HepG2 (cell line): Measurements from ENCODE around the gene FAM124B. TPM values are rescaled to one million over a fixed set of nuclear protein-coding genes. Genes with fewer than 3 reads are reported as not detected.
A peak's percentile ranks its signal among the peaks of the same experiment; 100 is the strongest.

Source experiments
- ATAC-seq: fragments of 200-7000 bp; cut with Tn5 transposase; 3 replicates; pipeline ENCODE4 v1.9.1; 2020; ENCODE audit warnings: mild to moderate bottlenecking, moderate library complexity
- BruUV-seq: library from RNA; stranded (reverse); fragments of 400-500 nt; replicated peaks from 2 replicates; lab custom pipeline; 2021; lab: Mats Ljungman, UMichigan
- CTCF ChIA-PET: fragments of 300-600 bp; formaldehyde crosslinking; extraction: SDS; loops from one replicate; lab custom pipeline; 2021; ENCODE audit warnings: low total read pairs, inconsistent platforms, low intra/inter-chr PET ratio; lab: Yijun Ruan, JAX
- POLR2A ChIA-PET: fragments of 350-600 bp; sonication (Branson Sonifier 250); formaldehyde crosslinking; loops from one replicate; lab custom pipeline; 2020; ENCODE audit warnings: antibody characterized with exemption, inconsistent platforms; lab: Yijun Ruan, JAX
- DNase-seq: peaks from one replicate; pipeline ENCODE4 v3.0.0-alpha.2; 2015; ENCODE audit warnings: low spot score
- FAIRE-seq: peaks from 3 replicates; lab custom pipeline; 2011; peaks lifted over from hg19 to GRCh38; lab: Jason Lieb, UNC
- H2AFZ ChIP-seq: one replicate; pipeline ENCODE4 v1.6.1; 2011; ENCODE audit warnings: low read length, inconsistent platforms
- H3K27ac ChIP-seq: fragments of 300-600 bp; 3 replicates; pipeline ENCODE4 v1.8.0; 2011; ENCODE audit warnings: mixed run types, mild to moderate bottlenecking, mixed read lengths, low read length, inconsistent platforms; ENCODE audit not compliant: insufficient read depth; ENCODE audit errors: extremely low read length
- H3K27me3 ChIP-seq, 2 experiments: fragments of 200-600 bp in 1 of 2; 2 replicates in 1 of 2; 3 replicates in 1 of 2; pipeline versions ENCODE4 v1.6.0 to v1.8.0; 2011; ENCODE audit warnings: low read length in 2 of 2, mild to moderate bottlenecking in 2 of 2, moderate library complexity in 2 of 2, inconsistent platforms in 1 of 2; ENCODE audit not compliant: insufficient read depth in 2 of 2, control insufficient read depth in 1 of 2
- H3K36me3 ChIP-seq, 2 experiments: fragments of 200-600 bp in 1 of 2; replicated peaks in 1 of 2; 2 replicates in 1 of 2; 3 replicates in 1 of 2; pipeline versions ENCODE4 v1.5.1 to v1.8.0; 2011; ENCODE audit warnings: low read length in 2 of 2, inconsistent platforms in 1 of 2; ENCODE audit not compliant: insufficient read depth in 2 of 2, control insufficient read depth in 1 of 2
- H3K4me1 ChIP-seq: 2 replicates; pipeline ENCODE4 v1.5.1; 2012; ENCODE audit warnings: low read length, inconsistent platforms; ENCODE audit not compliant: insufficient read depth
- H3K4me2 ChIP-seq: 2 replicates; pipeline ENCODE4 v1.6.0; 2011; ENCODE audit warnings: low read depth, low read length, inconsistent platforms
- H3K4me3 ChIP-seq, 3 experiments: fragments of 200-600 bp in 1 of 3; sonication (generic), shearing (Covaris generic) in 1 of 3; replicated peaks in 1 of 3; 2 replicates each; pipeline ENCODE4 v1.5.1; 2011 to 2016; ENCODE audit warnings: low read length in 3 of 3, inconsistent platforms in 2 of 3, low read depth in 2 of 3, mild to moderate bottlenecking in 2 of 3, control low read depth in 1 of 3, mixed read lengths in 1 of 3; ENCODE audit not compliant: insufficient read depth in 1 of 3
- H3K79me2 ChIP-seq: one replicate; pipeline ENCODE4 v1.6.1; 2011; ENCODE audit warnings: low read length, inconsistent platforms; ENCODE audit not compliant: insufficient read depth
- H3K9ac ChIP-seq: 2 replicates; pipeline ENCODE4 v1.6.0; 2011; ENCODE audit warnings: mild to moderate bottlenecking, low read depth, low read length, inconsistent platforms; ENCODE audit not compliant: insufficient read depth
- H3K9me3 ChIP-seq: 2 replicates; pipeline ENCODE4 v1.5.1; 2012; ENCODE audit warnings: mild to moderate bottlenecking, low read length
- H4K20me1 ChIP-seq: 2 replicates; pipeline ENCODE4 v1.6.0; 2011; ENCODE audit warnings: inconsistent platforms, mild to moderate bottlenecking, low read length, moderate library complexity; ENCODE audit not compliant: insufficient read depth
- MEIS1 ChIP-seq: sonication (generic); formaldehyde crosslinking; IDR thresholded peaks from 2 replicates; pipeline ENCODE4 v1.9.0; 2021; ENCODE audit warnings: mild to moderate bottlenecking, missing genetic modification reagents, moderate library complexity, borderline replicate concordance
- ZC3H4 ChIP-seq: sonication (generic); formaldehyde crosslinking; IDR thresholded peaks from 2 replicates; pipeline ENCODE4 v1.4.0; 2020; ENCODE audit warnings: missing genetic modification reagents, borderline replicate concordance
- ZNF629 ChIP-seq: sonication (generic); formaldehyde crosslinking; conservative IDR thresholded peaks from 2 replicates; pipeline ENCODE4 v1.5.0; 2020; ENCODE audit warnings: missing genetic modification reagents
- WGBS: methylation state at CpG from one replicate; pipeline ENCODE4 v1.1.6; 2017; ENCODE audit warnings: low lambda C conversion rate; 5-methylcytosine and 5-hydroxymethylcytosine counted together
- in situ Hi-C: cut with HindIII; loops from 2 replicates; pipeline ENCODE4 v1.10.0; 2017; ENCODE audit warnings: low pct_unique_long_range_greater_than_20kb; ENCODE audit not compliant: extremely low pct_ligation_motif_present
- intact Hi-C: fragments of 100-400 bp; cut with micrococcal nuclease; formaldehyde crosslinking; loops from one replicate; pipeline ENCODE4 v1.10.0; 2022; ENCODE audit not compliant: unreplicated experiment
- polyA plus RNA-seq, 8 experiments: library from polyadenylated mRNA; depleted of rRNA in 3 of 8; stranded (reverse) in 7 of 8; unstranded in 1 of 8; fragments of >200 nt; fragmentation: Illumina TruSeq in 4 of 8; extraction: Trizol in 4 of 8; gene quantifications; 2 replicates each; pipeline versions ENCODE4 v1.2.1 to v1.2.3, GENCODE V29; 2011 to 2016; ENCODE audit warnings: low read depth in 4 of 8, missing spikeins in 1 of 8, mixed read lengths in 1 of 8; ENCODE audit not compliant: insufficient read depth in 1 of 8
- total RNA-seq, 5 experiments: library from RNA; depleted of rRNA; stranded (reverse); fragments of >200 nt; fragmentation: Illumina TruSeq; extraction: Trizol; gene quantifications; 2 replicates each; pipeline ENCODE4 v1.2.3, GENCODE V29; 2016; ENCODE audit warnings: low read depth in 1 of 5
- TF ChIP-seq, protein P1 (sequence below): sonication (generic); formaldehyde crosslinking; IDR thresholded peaks from 2 replicates; pipeline ENCODE4 v1.9.0; 2021; ENCODE audit warnings: missing genetic modification reagents, borderline replicate concordance

FAM124B gene
- total and polyA plus RNA-seq, 2 of the 13 experiments (the other 11 are each of a cell fraction or from before 2014, with no cell fraction given): not detected

DNA sequence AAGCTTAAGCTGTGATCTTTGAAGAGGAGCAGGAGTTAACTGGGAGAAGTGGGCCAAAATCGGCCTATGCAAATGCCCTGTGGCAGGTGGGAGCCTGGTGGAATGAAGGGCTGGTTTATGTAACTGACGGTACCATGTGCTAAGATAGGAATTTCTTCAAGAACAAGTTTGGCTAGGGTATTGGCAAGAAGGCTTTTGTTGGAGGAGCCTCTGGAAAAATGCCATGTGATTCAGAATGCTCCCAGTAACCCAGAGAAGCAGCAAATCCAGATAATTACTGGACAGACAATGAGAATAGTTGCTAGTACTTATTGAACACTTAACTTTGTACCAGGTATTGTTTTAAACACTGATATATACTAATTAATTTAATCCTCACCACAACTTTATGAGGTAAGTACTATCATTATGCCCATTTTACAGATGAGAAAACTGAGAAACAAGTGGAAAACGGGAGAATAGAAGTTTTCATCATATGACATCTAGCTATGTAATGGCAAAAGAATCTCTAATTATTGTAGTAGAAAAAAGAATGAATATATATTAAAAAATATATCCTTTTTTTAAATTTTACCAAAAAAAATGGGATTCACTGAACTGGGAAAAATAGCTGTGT, 9.1 kb upstream of the FAM124B start:
- CTCF ChIA-PET: no interaction called here
- H3K27ac ChIP-seq: no peak overlapping the region
- H4K20me1 ChIP-seq: no peaks in the 10 kb centered on the region
- H2AFZ ChIP-seq: no peak overlapping the region
- H3K27me3 ChIP-seq: peaks cover 0 to 8% of the 10 kb centered on the region in 2 experiments; a peak in 1 of 5 replicates
- H3K79me2 ChIP-seq: no peaks in the 10 kb centered on the region
- no TSS peak for BruUV-seq
- H3K9ac ChIP-seq: no peak overlapping the region
- TF ChIP-seq ZNF629 (CRISPR knock-in tag) (peak; percentile 62), MEIS1 (CRISPR knock-in tag) (no peak)
- DNase-seq (no peak), FAIRE-seq (no peak), ATAC-seq (no peak)
- in situ Hi-C loops (no loop called here), intact Hi-C loops (no loop called here)
- H3K36me3 ChIP-seq: no peaks in the 10 kb centered on the region
- H3K4me2 ChIP-seq: no peak overlapping the region
- H3K4me3 ChIP-seq: no peak overlapping the region
- H3K9me3 ChIP-seq: peaks cover 4% of the 10 kb centered on the region; the same call in 1 of the 2 replicates
- H3K4me1 ChIP-seq: no peaks in the 10 kb centered on the region
- POLR2A ChIA-PET: no interaction called here
- 25% methylated on average over 3 of the region's 3 CpGs for WGBS

DNA sequence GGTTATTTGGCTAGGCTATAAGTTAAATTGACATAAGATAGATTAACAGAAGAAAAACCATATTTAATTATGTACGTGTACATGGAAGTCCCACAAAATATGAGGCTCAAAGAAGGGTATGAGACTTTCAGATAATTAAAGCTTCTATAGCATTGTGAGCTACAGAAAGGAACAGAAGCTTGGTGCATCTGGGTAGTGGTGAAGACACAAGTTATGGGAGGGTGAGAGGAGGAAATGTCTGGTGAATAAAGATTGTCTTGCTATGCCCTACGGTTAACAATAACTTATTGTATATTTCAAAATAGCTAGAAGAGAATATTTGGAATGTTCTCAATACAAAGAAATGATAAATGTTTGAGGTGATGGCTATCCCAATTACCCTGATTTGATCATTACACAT, 6.8 kb upstream of the FAM124B start:
- POLR2A ChIA-PET: no interaction called here
- H3K27me3 ChIP-seq: peaks cover 0 to 8% of the 10 kb centered on the region in 2 experiments; a peak in 1 of 5 replicates
- intact Hi-C loops: no loop called here
- H2AFZ ChIP-seq: no peak overlapping the region
- H3K4me2 ChIP-seq: no peak overlapping the region
- in situ Hi-C loops: no loop called here
- no peaks in the 10 kb centered on the region for H3K36me3 ChIP-seq
- no peaks in the 10 kb centered on the region for H4K20me1 ChIP-seq
- FAIRE-seq (no peak), DNase-seq (no peak), ATAC-seq (no peak)
- H3K27ac ChIP-seq: no peak overlapping the region
- no peaks in the 10 kb centered on the region for H3K4me1 ChIP-seq
- no peak for TF ChIP-seq ZC3H4
- TF ChIP-seq, protein P1, sequence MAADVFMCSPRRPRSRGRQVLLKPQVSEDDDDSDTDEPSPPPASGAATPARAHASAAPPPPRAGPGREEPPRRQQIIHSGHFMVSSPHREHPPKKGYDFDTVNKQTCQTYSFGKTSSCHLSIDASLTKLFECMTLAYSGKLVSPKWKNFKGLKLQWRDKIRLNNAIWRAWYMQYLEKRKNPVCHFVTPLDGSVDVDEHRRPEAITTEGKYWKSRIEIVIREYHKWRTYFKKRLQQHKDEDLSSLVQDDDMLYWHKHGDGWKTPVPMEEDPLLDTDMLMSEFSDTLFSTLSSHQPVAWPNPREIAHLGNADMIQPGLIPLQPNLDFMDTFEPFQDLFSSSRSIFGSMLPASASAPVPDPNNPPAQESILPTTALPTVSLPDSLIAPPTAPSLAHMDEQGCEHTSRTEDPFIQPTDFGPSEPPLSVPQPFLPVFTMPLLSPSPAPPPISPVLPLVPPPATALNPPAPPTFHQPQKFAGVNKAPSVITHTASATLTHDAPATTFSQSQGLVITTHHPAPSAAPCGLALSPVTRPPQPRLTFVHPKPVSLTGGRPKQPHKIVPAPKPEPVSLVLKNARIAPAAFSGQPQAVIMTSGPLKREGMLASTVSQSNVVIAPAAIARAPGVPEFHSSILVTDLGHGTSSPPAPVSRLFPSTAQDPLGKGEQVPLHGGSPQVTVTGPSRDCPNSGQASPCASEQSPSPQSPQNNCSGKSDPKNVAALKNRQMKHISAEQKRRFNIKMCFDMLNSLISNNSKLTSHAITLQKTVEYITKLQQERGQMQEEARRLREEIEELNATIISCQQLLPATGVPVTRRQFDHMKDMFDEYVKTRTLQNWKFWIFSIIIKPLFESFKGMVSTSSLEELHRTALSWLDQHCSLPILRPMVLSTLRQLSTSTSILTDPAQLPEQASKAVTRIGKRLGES (CRISPR knock-in tag): no peak
- no TSS peak for BruUV-seq
- no peak overlapping the region for H3K9ac ChIP-seq
- CTCF ChIA-PET: no interaction called here
- peaks cover 10% of the 10 kb centered on the region; the same call in 1 of the 2 replicates for H3K9me3 ChIP-seq
- no peaks in the 10 kb centered on the region for H3K79me2 ChIP-seq
- WGBS: 1% methylated on average over 2 of the region's 2 CpGs
- H3K4me3 ChIP-seq: no peak overlapping the region
